Neural cell (in vitro differentiated cells): Measurements from ENCODE around the gene ADCY1. TPM values are rescaled to one million over a fixed set of nuclear protein-coding genes. Genes with fewer than 3 reads are reported as not detected.

Experiments used
- H2AFZ ChIP-seq: fragments of 200-600, 300-800 bp; sonication (generic), shearing (Covaris generic); 2 replicates; pipeline ENCODE4 v1.6.0; 2014; ENCODE audit warnings: low read depth, mild to moderate bottlenecking, antibody characterized with exemption, low read length, moderate library complexity
- H3F3A ChIP-seq: fragments of 200-600 bp; shearing (Covaris generic); 2 replicates; pipeline ENCODE4 v1.6.1; 2016; ENCODE audit warnings: mild to moderate bottlenecking, moderate library complexity, mixed read lengths, antibody characterized with exemption, low read length; ENCODE audit not compliant: insufficient read depth, poor library complexity, severe bottlenecking
- H3K27ac ChIP-seq: fragments of 200-600, 300-800 bp; sonication (generic), shearing (Covaris generic); 2 replicates; pipeline ENCODE4 v1.5.1; 2014; ENCODE audit warnings: mild to moderate bottlenecking, low read length, moderate library complexity
- H3K27me3 ChIP-seq: fragments of 300-800, 200-600 bp; sonication (generic), shearing (Covaris generic); 2 replicates; pipeline ENCODE4 v1.6.0; 2014; ENCODE audit warnings: mild to moderate bottlenecking, low read depth, low read length, moderate library complexity; ENCODE audit not compliant: insufficient read depth
- H3K36me3 ChIP-seq: fragments of 300-800, 200-600 bp; sonication (generic), shearing (Covaris generic); 2 replicates; pipeline ENCODE4 v1.5.1; 2014; ENCODE audit warnings: mild to moderate bottlenecking, antibody characterized with exemption, low read length, moderate library complexity; ENCODE audit not compliant: insufficient read depth
- H3K4me2 ChIP-seq: fragments of 300-800, 200-600 bp; sonication (generic), shearing (Covaris generic); 2 replicates; pipeline ENCODE4 v1.6.0; 2014; ENCODE audit warnings: mild to moderate bottlenecking, low read length
- H3K4me3 ChIP-seq: fragments of 300-800, 200-600 bp; sonication (generic), shearing (Covaris generic); 2 replicates; pipeline ENCODE4 v1.5.1; 2014; ENCODE audit warnings: mild to moderate bottlenecking, low read length, moderate library complexity
- H3K79me2 ChIP-seq: fragments of 200-600 bp; shearing (Covaris generic); replicated peaks from 2 replicates; pipeline ENCODE4 v1.6.0; 2014; ENCODE audit warnings: mild to moderate bottlenecking, low read length, moderate library complexity; ENCODE audit not compliant: insufficient read depth
- H3K9ac ChIP-seq: fragments of 300-800, 200-600 bp; sonication (generic), shearing (Covaris generic); 2 replicates; pipeline ENCODE4 v1.6.1; 2016; ENCODE audit warnings: mild to moderate bottlenecking, low read length, mixed read lengths
- H3K9me2 ChIP-seq: fragments of 200-600 bp; shearing (Covaris generic); 2 replicates; pipeline ENCODE4 v1.6.1; 2016; ENCODE audit warnings: mild to moderate bottlenecking, low read length, mixed read lengths; ENCODE audit not compliant: insufficient read depth
- H3K9me3 ChIP-seq: fragments of 200-600, 300-800 bp; sonication (generic), shearing (Covaris generic); 2 replicates; pipeline ENCODE4 v1.6.1; 2016; ENCODE audit warnings: mild to moderate bottlenecking, mixed run types, low read length, moderate library complexity, mixed read lengths
- H4K20me1 ChIP-seq: fragments of 200-600 bp; shearing (Covaris generic); 2 replicates; pipeline ENCODE4 v1.6.1; 2016; ENCODE audit warnings: mild to moderate bottlenecking, mixed run types; ENCODE audit not compliant: insufficient read depth
- CTCF ChIP-seq: fragments of 450-650 bp; IDR thresholded peaks from 2 replicates; pipeline ENCODE4 v1.5.1; 2014; ENCODE audit warnings: antibody characterized with exemption, mild to moderate bottlenecking, moderate library complexity; ENCODE audit not compliant: poor library complexity, severe bottlenecking
- EZH2 ChIP-seq: fragments of 200-600, 300-800 bp; shearing (Covaris generic), sonication (generic); IDR thresholded peaks from 2 replicates; pipeline ENCODE4 v1.6.1; 2014; ENCODE audit warnings: antibody characterized with exemption, low read length, borderline replicate concordance, mild to moderate bottlenecking; ENCODE audit not compliant: insufficient read depth, poor library complexity, severe bottlenecking
- RAD21 ChIP-seq: fragments of 450-650 bp; conservative IDR thresholded peaks from 2 replicates; pipeline ENCODE4 v1.6.1; 2014; ENCODE audit warnings: antibody characterized with exemption, mild to moderate bottlenecking, moderate library complexity
- REST ChIP-seq: IDR thresholded peaks from 2 replicates; pipeline ENCODE4 v1.6.1; 2012; ENCODE audit warnings: borderline replicate concordance
- SMC3 ChIP-seq: fragments of 450-650 bp; conservative IDR thresholded peaks from 2 replicates; pipeline ENCODE4 v1.6.1; 2014; ENCODE audit warnings: antibody characterized with exemption, mild to moderate bottlenecking, moderate library complexity; ENCODE audit not compliant: poor library complexity
- polyA plus RNA-seq: library from polyadenylated mRNA; depleted of rRNA; stranded (reverse); fragments of >200 nt; gene quantifications from 2 replicates; pipeline ENCODE4 v1.2.3, GENCODE V29; 2014

The ADCY1 gene
- polyA plus RNA-seq, 1 donor from 2014 or later: 14.8 TPM

- Histone ChIP-seq H3K36me3 (no peaks in the 10 kb centered on the region), H3F3A (no peaks in the 10 kb centered on the region), H3K4me3 (no peak overlapping the region), H3K27ac (no peak overlapping the region), H3K4me2 (no peak overlapping the region), H3K9ac (no peak overlapping the region), H2AFZ (no peak overlapping the region), H3K79me2 (no peaks in the 10 kb centered on the region), H3K9me2 (no peaks in the 10 kb centered on the region), H4K20me1 (no peaks in the 10 kb centered on the region), H3K9me3 (no peaks in the 10 kb centered on the region), H3K27me3 (no peaks in the 10 kb centered on the region)
- no peak for TF ChIP-seq REST
- TF ChIP-seq EZH2: no peak
- no peak for TF ChIP-seq SMC3
- no peak for TF ChIP-seq CTCF
Measured at GRCh38 chr7:45702751-45703150, 128.6 kb downstream of the ADCY1 start.

DNA sequence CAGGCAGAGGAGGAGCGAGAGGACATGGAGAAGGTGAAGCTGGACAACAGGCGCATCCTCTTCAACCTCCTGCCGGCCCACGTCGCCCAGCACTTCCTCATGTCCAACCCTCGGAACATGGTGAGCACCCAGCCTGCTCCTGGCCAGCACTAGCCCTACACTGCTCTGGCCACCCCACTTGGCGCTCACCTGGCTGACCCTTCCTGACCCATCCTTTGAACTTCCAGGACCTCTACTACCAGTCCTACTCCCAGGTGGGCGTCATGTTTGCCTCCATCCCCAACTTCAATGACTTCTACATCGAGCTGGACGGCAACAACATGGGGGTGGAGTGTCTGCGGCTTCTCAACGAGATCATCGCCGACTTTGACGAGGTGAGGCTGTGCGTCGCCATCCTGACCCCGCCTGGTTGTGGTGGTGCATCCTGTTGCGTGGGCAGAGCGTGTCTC lies 129.2 kb downstream of the ADCY1 start:
- Histone ChIP-seq H3K27me3 (no peaks in the 10 kb centered on the region), H3K27ac (no peak overlapping the region), H3K4me3 (no peak overlapping the region), H3F3A (no peaks in the 10 kb centered on the region), H3K9ac (no peak overlapping the region), H3K4me2 (no peak overlapping the region), H3K79me2 (no peaks in the 10 kb centered on the region), H3K9me2 (no peaks in the 10 kb centered on the region), H4K20me1 (no peaks in the 10 kb centered on the region), H3K36me3 (no peaks in the 10 kb centered on the region), H2AFZ (no peak overlapping the region), H3K9me3 (no peaks in the 10 kb centered on the region)
- no peak for TF ChIP-seq CTCF
- TF ChIP-seq RAD21: no peak
